NK-92 treated with Interleukin-12 subunit alpha and Interleukin-12 subunit beta, amount 100 ng/mL, for 24 hours (cell line): Measurements from ENCODE around the gene GON4L.
A peak's percentile ranks its signal among the peaks of the same experiment; 100 is the strongest.
"Not testable (repeated sequence)": the region's sequence is repeated elsewhere in the genome, so short reads cannot be mapped to it uniquely, and the experiment has no call there.

Experiments used
- DNase-seq: peaks from one replicate; lab custom pipeline; 2025; lab: John Stamatoyannopoulos, UW

The GON4L gene, protein sequence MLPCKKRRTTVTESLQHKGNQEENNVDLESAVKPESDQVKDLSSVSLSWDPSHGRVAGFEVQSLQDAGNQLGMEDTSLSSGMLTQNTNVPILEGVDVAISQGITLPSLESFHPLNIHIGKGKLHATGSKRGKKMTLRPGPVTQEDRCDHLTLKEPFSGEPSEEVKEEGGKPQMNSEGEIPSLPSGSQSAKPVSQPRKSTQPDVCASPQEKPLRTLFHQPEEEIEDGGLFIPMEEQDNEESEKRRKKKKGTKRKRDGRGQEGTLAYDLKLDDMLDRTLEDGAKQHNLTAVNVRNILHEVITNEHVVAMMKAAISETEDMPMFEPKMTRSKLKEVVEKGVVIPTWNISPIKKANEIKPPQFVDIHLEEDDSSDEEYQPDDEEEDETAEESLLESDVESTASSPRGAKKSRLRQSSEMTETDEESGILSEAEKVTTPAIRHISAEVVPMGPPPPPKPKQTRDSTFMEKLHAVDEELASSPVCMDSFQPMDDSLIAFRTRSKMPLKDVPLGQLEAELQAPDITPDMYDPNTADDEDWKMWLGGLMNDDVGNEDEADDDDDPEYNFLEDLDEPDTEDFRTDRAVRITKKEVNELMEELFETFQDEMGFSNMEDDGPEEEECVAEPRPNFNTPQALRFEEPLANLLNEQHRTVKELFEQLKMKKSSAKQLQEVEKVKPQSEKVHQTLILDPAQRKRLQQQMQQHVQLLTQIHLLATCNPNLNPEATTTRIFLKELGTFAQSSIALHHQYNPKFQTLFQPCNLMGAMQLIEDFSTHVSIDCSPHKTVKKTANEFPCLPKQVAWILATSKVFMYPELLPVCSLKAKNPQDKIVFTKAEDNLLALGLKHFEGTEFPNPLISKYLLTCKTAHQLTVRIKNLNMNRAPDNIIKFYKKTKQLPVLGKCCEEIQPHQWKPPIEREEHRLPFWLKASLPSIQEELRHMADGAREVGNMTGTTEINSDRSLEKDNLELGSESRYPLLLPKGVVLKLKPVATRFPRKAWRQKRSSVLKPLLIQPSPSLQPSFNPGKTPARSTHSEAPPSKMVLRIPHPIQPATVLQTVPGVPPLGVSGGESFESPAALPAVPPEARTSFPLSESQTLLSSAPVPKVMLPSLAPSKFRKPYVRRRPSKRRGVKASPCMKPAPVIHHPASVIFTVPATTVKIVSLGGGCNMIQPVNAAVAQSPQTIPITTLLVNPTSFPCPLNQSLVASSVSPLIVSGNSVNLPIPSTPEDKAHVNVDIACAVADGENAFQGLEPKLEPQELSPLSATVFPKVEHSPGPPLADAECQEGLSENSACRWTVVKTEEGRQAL (N-terminal part only)

DNA sequence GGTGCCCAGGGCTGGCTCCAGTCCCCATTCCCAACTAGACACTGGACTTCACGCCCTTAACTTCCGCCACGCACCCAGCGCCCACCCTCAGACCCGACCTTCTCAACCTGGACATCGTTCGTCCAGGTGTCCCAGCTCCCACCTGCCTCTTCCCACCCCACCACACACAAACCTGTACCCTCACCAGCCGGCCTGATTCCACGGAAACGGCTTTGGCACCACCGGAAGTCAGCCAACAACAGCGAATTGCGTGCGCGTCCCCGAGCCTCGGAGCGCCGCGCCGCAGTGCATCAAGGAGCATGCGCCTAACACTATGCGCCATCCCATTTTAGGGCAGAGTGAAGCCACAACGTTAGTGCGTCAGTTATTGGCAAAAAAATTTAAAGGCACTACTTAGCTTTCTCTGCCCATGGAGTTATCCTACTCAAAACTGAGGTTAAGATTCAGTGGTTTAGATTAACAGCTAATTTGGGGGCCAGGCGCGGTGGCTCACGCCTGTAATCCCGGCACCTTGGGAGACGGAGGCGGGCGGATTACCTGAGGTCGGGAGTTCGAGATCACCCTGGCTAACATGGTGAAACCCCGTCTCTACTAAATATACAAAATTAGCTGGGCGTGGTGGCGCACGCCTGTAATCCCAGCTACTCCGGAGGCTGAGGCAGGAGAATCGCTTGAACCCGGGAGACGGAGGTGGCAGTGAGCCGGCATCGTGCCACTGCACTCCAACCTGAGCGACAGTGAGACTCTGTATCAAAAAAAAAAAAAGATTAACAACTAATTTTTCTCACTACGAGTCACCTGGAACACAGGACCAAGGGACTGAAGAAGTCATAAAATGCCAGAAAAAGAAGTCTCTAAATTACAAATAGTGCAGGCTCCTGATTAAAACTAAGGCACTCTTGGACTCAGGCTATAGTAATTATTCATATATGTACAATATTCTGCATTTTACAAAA is at the start of gene GON4L:
GON4L (minus strand) TSS at position 240 of the 956 bp plus-strand sequence. CDS start 3,434 bp downstream, outside the sequence.
- DNase-seq, result peak; percentile 87

DNA sequence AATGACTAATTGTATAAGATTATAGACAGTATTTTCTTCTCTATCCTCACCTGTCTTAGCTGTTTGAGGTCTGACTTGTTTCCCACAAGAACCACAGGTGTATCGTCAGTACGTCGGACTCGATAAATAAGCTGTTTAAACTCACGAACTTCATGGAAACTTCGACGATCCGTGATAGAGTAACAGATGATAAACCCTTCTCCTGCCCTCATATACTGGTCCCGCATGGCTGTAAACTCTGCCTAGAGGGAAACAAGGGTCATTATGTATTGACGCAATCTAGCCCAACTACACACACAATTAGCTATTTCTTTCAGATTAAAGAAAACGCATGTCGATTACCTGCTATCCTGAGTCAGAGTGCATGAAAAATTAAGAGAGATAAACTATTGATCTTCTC is 47.2 kb upstream of the GON4L start:
- no peak for DNase-seq

DNA sequence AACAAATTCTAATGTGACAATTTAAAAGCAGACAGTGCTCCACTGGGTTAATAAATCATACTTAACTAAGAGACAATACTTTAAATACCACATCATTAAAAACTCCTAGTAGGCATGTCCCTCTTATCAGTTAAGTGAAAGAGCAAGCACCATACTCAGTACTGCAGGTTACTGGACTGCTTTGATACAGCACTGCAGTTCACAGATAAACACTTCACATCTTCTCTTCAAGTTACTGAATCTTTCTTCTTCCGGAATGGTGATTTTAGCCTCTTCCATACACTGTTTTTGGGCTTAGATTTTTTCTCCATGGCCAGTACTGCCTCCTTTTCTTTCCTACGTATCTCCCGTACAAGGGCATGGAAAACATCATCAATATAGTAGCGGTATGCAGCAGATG is 43.1 kb upstream of the GON4L start:
- DNase-seq, result no peak

DNA sequence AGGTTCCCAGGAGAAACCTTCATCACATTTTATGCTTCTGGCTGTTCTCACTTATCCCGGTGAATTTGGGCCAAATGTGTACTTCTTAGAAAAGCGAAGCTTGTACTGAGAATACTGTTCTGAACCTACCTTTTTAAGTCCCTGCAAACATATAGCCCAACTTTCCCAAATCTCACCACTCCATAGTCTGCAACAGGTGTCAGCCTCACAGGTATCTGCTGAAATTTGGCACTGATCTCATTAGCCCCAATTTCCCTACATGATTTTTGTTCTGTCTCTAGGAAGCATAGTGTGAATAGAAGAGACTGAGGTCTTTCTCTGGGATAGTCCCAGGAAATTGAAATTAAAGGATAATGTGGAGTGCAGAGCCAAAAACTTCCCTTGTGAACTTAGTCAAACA is 42.7 kb upstream of the GON4L start:
- no peak for DNase-seq

DNA sequence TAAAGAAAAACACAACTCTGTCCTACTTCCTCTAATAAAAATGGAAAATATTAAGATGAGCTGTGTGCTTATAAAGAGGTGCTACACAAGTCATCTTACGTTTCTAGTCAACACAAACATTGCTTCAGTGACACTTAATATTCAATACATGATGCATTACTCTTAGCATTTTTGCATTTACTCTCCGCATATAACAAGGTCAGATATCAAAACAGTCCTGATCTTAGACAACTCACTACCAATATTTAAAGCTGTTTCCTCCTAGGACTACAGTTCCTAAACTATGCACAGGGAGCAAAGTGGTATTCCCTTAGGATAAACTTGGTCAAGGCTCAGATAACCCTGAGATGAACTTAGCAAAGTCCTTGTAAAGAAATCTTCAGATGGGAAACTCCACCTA is 41.9 kb upstream of the GON4L start:
- no peak for DNase-seq

DNA sequence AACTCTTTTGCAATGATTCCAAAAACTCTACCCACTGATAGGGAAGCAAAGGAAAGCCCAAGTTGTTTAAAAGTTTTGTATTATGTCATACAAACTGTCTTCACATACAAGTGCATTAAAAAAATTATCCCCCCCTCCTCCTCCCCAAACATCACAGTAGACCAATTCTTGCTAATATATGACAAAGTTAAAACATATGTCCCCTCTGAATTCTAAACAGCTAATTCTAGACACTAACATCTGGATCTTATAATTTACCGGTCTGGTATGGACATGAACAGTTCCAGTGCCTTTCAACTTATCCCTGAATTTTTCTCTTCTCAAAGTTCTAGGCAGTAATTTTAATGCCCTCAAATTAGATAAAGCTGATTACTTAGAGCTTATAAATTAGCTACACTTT is 40.7 kb upstream of the GON4L start:
- DNase-seq, result no peak

DNA sequence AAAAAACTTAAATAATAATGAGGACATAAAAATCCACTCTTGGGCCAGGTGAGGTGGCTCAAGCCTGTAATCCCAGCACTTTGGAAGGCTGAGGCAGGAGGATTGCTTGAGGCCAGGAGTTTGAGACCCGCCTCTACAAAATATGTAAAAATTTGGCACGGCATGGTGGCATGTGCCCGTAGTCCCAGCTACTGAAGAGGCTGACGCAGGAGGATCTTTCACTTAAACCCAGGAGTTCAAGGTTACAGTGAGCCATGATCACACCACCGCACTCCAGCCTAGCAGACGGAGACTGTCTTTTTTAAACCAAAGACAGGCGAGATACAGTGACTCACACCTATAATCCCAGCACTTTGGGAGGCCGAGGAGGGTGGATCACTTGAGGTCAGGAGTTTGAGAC is 39.5 kb upstream of the GON4L start:
- not testable (repeated sequence) for DNase-seq

DNA sequence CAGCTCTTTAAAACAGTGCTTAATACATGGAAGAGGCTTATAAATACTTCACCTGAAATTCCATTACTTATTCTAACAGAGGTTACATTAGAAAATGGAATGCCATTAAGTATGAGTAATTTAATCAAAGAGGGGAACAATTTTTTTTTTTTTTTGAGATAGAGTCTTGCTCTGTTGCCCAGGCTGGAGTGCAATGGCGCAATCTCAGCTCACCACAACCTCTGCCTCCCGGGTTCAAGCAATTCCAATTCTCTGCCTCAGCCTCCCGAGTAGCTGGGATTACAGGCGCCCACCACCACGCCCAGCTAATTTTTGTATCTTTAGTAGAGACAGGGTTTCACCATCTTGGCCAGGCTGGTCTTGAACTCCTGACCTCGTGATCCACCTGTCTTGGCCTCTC is 38.6 kb upstream of the GON4L start:
- not testable (repeated sequence) for DNase-seq

DNA sequence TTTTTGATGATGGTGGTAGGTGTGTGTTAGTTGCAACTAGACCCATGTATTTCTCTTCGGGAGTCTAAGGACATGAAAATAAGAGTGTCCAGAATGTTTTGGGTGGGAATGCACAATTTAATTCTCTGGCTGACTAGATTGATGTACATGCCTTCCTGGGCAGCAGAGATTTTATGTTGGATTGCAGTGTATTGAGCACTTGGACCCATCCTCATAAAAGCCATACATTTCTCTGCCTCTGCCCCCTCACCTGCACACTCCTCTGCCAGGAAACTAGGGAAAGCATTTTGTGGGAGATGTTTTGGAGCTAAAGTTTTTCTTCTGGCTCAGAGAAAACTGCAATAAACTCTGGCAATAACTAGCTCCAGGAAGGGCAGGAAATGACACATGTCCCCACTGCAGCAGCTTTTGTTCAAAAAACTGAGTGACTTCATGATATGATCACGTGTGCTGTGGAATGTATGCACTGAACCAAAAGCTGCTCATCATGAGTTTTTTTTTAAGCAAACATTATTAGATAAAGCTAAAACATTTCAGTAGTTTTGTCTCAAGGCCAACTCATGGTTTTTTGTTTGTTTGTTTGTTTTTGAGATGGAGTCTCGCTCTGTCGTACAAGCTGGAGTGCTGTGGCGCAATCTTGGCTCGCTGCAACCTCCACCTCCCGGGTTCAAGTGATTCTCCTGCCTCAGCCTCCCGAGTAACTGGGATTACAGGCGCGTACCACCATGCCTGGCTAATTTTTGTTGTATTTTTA is 36.6 kb upstream of the GON4L start:
- no peak for DNase-seq

DNA sequence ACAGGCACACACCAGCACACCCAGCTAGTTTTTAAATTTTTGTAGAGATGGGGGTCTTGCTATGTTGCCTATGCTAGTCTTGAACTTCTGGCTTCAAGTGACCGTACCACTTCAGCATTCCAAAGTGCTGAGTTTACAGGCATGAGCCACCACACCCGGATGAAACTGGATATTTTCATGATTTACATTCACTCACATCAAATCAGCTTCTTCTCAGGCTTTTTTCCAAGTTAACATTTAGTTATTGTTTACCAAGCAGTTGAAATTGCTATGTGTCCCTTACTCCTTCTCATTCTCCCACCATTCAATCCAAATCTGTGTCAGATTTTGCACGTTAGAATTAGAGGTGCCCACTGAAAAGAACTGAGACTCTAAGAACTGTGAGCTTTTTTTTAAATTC is 35.8 kb upstream of the GON4L start:
- DNase-seq, result no peak

DNA sequence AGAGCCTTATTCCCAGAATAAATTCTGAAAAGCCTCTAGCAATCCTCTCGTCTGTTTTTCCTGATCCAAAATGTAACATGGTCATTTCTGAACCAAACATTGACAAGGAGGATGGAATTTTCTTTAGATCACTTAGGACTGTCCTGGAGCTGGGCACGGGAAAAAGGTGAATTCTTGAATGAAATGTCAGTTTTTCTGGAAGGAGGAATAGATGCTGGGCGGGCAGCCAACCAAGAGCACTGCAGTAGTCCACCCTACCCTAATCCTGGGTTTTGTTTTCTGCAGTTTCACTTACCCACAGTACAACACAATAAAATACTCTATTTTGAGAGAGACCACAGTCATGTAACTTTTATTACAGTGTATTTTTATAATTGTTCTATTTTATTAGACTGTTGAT is 33.2 kb upstream of the GON4L start:
- no peak for DNase-seq

DNA sequence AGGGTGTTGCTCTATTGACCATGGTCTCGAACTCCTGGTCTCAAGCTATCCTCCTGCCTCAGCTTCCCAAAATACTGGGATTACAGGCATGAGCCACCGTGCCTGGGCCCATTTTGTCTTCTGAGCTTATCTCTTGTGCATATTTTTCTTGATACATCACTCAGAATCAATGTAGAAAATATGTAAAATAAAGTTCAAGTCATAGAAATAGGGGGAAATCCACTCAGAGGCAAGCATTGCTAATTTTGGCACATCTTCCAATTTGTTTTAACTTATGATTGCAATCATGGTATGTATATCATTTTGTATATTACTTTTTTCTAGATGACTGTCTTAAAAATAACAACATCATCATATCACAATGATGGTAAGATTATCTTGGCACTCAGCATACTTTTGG is 32.6 kb upstream of the GON4L start:
- no peak for DNase-seq

DNA sequence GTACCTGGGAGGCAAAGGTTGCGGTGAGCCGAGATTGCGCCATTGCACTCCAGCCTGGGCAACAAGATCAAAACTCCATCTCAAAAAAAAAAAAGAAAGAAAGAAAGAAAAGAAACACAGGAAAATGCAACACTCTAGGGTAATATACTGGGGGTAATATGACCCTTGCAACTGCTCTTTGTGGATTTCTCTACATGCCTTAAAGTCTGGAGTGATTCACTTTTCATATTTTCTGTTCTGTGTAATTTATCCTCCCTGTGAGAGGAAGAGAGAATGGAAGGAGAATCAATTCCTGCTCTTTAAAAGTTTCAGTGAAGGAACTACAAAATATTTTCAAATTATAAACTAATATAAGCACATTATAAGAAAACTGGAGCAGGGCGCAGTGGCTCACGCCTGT is 31.5 kb upstream of the GON4L start:
- DNase-seq, result no peak

DNA sequence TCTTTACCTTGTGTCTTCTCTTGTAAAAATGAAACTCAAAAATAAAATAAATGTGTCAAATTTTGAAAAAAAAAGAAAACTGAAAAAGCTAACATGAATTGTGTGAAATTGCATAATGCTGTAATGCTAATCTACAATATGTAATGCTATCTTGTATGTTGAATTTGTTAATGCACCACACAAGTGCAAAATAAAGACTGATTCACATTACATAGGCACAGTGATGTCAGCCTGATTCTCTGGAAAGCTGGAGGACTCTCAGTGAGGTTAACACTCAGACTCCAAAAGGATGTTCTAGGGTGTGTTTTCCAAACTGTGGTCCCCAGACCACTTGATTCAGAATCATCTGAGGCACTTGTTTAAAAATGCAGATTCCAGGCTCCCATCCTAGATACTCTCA is 28.0 kb upstream of the GON4L start:
- DNase-seq, result no peak

DNA sequence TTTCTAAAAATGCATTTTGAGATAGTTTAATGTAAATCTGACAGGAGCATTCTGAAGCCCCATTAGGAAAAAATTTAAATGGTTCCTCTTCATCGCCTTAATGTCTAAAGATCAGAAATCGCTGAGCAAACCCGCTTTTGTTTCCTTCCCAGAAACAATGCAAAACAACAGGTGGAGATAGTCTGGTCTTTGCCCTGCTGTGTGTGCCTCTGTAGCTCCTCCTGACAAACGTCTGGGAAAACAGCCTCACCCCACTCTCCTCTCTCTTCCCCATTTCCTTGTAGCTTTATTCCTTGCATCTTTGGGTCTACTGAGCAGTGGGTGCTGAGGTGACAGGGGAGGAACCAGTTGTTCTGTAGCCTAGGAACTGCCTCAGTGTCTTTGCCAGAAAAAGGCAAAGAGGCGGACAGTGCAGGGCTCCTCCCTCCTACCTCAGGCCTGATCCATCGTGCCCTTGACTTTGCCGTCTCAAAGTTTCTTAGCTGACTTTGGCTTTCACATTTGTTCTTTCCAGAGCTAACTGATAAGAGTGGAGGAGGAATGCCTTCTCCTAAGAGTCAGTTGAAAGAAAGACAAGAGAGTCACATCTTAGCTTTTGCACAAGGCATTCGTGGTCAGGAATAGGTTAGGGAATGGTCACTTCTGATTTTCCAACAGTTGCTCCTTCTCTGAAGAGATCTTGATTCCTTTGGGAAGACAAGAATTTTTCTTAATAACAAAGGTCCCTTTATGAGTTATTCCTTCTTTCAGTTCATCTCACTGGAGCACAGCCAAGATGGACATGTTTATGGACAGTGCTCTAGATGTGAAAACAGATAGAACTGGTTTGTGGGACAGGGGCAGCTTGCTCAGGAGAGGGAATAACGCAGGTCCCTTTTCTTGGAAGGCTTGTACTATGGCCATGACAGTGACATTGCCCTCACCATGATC is 27.3 kb upstream of the GON4L start:
- DNase-seq, result no peak

DNA sequence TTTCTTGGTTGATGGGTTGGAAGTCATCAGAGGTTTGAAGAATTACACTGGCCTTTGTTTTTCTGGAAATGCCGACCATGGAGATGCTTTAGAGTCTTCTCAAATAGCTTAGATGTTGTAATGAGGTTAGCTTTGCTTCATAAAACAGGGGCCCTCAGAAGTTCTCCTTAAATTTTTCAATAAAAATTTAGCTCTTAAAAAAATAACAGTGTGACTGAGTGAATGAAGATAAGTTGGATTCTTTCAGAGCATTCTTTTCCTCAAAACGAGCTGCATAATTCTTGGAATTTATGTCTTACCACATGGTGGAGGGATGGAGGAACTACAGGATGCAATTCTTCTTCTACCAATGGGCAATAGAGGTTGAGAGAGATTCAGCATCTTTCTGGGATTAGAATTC is 25.8 kb upstream of the GON4L start:
- DNase-seq, result no peak

DNA sequence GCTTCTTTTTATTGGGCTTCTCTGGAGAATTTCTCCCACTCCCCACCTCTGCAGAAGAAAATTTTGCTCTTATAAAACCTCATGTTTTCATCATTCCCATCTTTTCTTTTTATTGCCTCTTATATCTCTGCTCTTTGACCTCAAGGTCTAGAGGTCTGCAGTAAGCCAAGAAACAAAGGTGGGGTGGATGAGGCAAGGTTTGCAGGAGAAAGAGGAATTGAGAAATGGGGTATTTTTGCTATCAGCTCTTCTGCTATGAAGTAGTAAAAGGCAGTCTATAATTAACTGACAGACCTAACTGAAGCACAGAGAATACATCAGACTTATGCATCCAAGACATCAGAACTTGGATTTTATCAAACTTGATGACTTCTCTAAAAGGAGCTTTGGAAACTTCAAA is 25.2 kb upstream of the GON4L start:
- no peak for DNase-seq

DNA sequence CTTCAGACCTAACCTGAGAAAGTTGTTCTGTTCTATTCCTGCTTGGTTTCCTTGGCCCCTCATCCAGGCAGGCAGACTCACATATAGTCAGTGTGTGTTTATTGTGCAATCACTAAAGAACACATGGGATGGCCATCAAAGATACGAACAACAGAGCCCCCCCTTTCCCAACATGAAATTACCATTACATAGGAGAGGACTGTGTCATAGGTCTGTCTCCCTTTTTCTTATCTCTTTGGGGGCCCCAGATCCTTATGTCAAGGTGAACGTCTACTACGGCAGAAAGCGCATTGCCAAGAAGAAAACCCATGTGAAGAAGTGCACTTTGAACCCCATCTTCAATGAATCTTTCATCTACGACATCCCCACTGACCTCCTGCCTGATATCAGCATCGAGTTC is 23.9 kb upstream of the GON4L start:
- DNase-seq, result no peak

DNA sequence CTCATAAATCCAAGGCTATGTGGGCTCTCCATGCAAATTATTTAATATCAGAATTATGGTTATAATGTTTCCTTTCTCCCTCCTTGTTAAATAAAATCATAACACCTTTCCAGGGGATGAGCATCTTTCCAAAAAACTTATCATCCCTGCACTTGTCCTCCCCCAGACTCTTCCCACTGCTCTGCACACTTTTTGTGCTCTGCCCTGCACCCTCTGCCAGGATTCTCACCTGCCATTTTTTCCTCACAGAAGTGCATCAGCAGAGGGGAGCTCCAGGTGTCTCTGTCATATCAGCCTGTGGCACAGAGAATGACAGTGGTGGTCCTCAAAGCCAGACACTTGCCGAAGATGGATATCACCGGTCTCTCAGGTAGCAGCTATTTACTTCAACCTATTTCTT is 23.2 kb upstream of the GON4L start:
- no peak for DNase-seq
